ENCODE measurements around the gene FAR1. TPM values are rescaled to one million over a fixed set of nuclear protein-coding genes. Genes with fewer than 3 reads are reported as not detected.
A peak's percentile ranks its signal among the peaks of the same experiment; 100 is the strongest.

Gene FAR1
- polyA plus RNA-seq, 4 donors: 19.7 to 56.3 (median 31.7) TPM

GRCh38 chr11:13765886-13766285, 97.4 kb downstream of the FAR1 start:
- peaks cover 0 to 6% of the 10 kb centered on the region in 2 donors for H3K9me3 ChIP-seq (ENCODE audit: control insufficient read depth in 2 of 2, insufficient read depth in 1 of 2, low read depth in 1 of 2, low read length in 1 of 2)
- 73 to 88% (median 83%) methylated on average over 3 of the region's 3 CpGs for WGBS, 3 donors
- no peak for FAIRE-seq

GRCh38 chr11:13767471-13767870, 99.0 kb downstream of the FAR1 start:
- Histone ChIP-seq H3K36me3 (ENCODE audit: control insufficient read depth in 3 of 3, insufficient read depth in 2 of 3, low read depth in 1 of 3, low read length in 3 of 3) (no peaks in the 10 kb centered on the region), H3K4me3 (ENCODE audit: low read depth in 1 of 3, low read length in 3 of 3) (no peak overlapping the region), H3K9me3 (ENCODE audit: control insufficient read depth in 2 of 2, insufficient read depth in 1 of 2, low read depth in 1 of 2, low read length in 1 of 2) (peaks cover 0 to 6% of the 10 kb centered on the region in 2 donors), H3K4me1 (ENCODE audit: control insufficient read depth in 3 of 3, insufficient read depth in 2 of 3, low read depth in 1 of 3, low read length in 2 of 3) (no peaks in the 10 kb centered on the region), H3K27ac (ENCODE audit: low read depth in 1 of 3, low read length in 2 of 3) (no peak overlapping the region), H3K27me3 (ENCODE audit: control insufficient read depth in 3 of 3, insufficient read depth in 3 of 3, low read length in 3 of 3) (no peaks in the 10 kb centered on the region)
- no peak for FAIRE-seq
- 79 to 93% (median 85%) methylated on average over 1 of the region's 1 CpG for WGBS, 3 donors
- no peak for DNase-seq

More at GRCh38 chr11:13765886-13766285, 97.4 kb downstream of the FAR1 start:
- H3K36me3 ChIP-seq (ENCODE audit: control insufficient read depth in 3 of 3, insufficient read depth in 2 of 3, low read depth in 1 of 3, low read length in 3 of 3): no peaks in the 10 kb centered on the region
- no peak overlapping the region for H3K4me3 ChIP-seq (ENCODE audit: low read depth in 1 of 3, low read length in 3 of 3)
- no peaks in the 10 kb centered on the region for H3K27me3 ChIP-seq (ENCODE audit: control insufficient read depth in 3 of 3, insufficient read depth in 3 of 3, low read length in 3 of 3)
- H3K27ac ChIP-seq (ENCODE audit: low read depth in 1 of 3, low read length in 2 of 3): no peak overlapping the region
- DNase-seq: no peak
- H3K4me1 ChIP-seq (ENCODE audit: control insufficient read depth in 3 of 3, insufficient read depth in 2 of 3, low read depth in 1 of 3, low read length in 2 of 3): no peaks in the 10 kb centered on the region

- DNase-seq (no peak), FAIRE-seq (no peak)
- Histone ChIP-seq H3K4me1 (ENCODE audit: control insufficient read depth in 3 of 3, insufficient read depth in 2 of 3, low read depth in 1 of 3, low read length in 2 of 3) (no peaks in the 10 kb centered on the region), H3K27me3 (ENCODE audit: control insufficient read depth in 3 of 3, insufficient read depth in 3 of 3, low read length in 3 of 3) (no peaks in the 10 kb centered on the region), H3K27ac (ENCODE audit: low read depth in 1 of 3, low read length in 2 of 3) (no peak overlapping the region), H3K4me3 (ENCODE audit: low read depth in 1 of 3, low read length in 3 of 3) (no peak overlapping the region), H3K36me3 (ENCODE audit: control insufficient read depth in 3 of 3, insufficient read depth in 2 of 3, low read depth in 1 of 3, low read length in 3 of 3) (no peaks in the 10 kb centered on the region), H3K9me3 (ENCODE audit: control insufficient read depth in 2 of 2, insufficient read depth in 1 of 2, low read depth in 1 of 2, low read length in 1 of 2) (peaks cover 0 to 6% of the 10 kb centered on the region in 2 donors)
- 43 to 60% (median 50%) methylated on average over 2 of the region's 2 CpGs for WGBS, 3 donors
Observed at GRCh38 chr11:13769188-13769587, 100.7 kb downstream of the FAR1 start.

DNA sequence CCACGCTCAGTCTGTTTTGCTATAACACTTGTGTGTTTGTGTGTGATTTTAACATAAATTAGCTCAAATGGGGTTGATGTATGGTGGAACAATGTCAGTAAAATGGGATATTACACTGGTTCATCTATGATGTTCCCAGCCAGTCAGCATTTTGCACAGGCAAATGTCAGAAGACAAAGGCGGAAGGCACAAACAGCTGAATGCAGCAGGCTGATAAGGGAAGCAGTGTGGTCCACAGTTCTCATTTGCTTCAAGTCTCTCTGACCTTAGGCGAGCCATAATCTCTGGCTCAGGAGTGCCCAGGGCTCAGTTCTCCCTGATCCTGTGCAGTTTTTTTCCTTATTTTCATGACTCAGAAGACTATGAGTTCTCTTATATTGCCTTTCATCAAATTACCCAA, 102.7 kb downstream of the FAR1 start:
- no peaks in the 10 kb centered on the region for H3K36me3 ChIP-seq (ENCODE audit: control insufficient read depth in 3 of 3, insufficient read depth in 2 of 3, low read depth in 1 of 3, low read length in 3 of 3)
- FAIRE-seq (no peak), DNase-seq (no peak)
- no peaks in the 10 kb centered on the region for H3K27me3 ChIP-seq (ENCODE audit: control insufficient read depth in 3 of 3, insufficient read depth in 3 of 3, low read length in 3 of 3)
- WGBS, 3 donors: 81 to 90% (median 86%) methylated on average over 3 of the region's 3 CpGs
- H3K9me3 ChIP-seq (ENCODE audit: control insufficient read depth in 2 of 2, insufficient read depth in 1 of 2, low read depth in 1 of 2, low read length in 1 of 2): peaks cover 0 to 6% of the 10 kb centered on the region in 2 donors
- H3K4me3 ChIP-seq (ENCODE audit: low read depth in 1 of 3, low read length in 3 of 3): no peak overlapping the region
- no peaks in the 10 kb centered on the region for H3K4me1 ChIP-seq (ENCODE audit: control insufficient read depth in 3 of 3, insufficient read depth in 2 of 3, low read depth in 1 of 3, low read length in 2 of 3)
- no peak overlapping the region for H3K27ac ChIP-seq (ENCODE audit: low read depth in 1 of 3, low read length in 2 of 3)

DNA sequence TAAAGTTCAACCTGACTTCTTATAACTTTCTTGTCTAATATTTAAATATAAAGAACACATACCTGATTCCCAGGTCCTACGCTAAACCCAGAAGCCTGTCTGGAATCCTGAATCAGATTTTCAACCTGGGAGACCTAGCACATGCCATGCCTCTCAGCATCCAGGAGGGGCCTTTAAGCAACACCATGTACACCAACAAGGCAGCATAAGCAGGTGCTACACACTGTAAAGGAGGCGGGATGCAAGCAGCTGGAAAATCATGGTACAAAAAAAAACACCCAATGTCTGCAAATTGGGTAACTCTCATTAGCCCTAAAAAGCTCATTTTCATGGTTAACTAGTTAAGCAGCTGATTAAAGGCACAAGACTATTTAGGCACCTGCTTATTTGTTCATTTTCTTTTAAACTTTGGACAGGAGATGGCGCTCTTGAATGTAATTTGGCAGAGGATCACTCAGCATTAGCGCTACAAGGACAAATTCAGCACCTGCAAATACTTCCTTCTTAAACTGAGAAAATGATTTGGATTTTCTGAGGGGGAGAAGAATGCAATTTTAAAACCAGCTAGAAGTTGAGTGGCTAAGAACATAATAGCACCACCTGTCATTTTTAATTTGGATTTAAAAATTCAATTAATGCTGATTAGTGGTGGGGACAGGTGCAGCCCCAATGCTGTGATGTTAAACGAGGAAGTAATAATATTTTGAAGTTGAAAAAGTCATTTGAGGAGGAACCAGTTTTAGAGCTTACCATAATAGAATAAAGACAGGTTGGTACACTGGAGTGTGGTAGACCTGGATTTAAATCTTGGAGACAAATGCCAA, 104.0 kb downstream of the FAR1 start:
- FAIRE-seq (no peak), DNase-seq (peak; percentile 83)
- Histone ChIP-seq H3K4me1 (ENCODE audit: control insufficient read depth in 3 of 3, insufficient read depth in 2 of 3, low read depth in 1 of 3, low read length in 2 of 3) (no peaks in the 10 kb centered on the region), H3K27ac (ENCODE audit: low read depth in 1 of 3, low read length in 2 of 3) (no peak overlapping the region), H3K27me3 (ENCODE audit: control insufficient read depth in 3 of 3, insufficient read depth in 3 of 3, low read length in 3 of 3) (no peaks in the 10 kb centered on the region), H3K9me3 (ENCODE audit: control insufficient read depth in 2 of 2, insufficient read depth in 1 of 2, low read depth in 1 of 2, low read length in 1 of 2) (peaks cover 0 to 6% of the 10 kb centered on the region in 2 donors), H3K36me3 (ENCODE audit: control insufficient read depth in 3 of 3, insufficient read depth in 2 of 3, low read depth in 1 of 3, low read length in 3 of 3) (no peaks in the 10 kb centered on the region), H3K4me3 (ENCODE audit: low read depth in 1 of 3, low read length in 3 of 3) (no peak overlapping the region)
- 15 to 28% (median 20%) methylated on average over 5 of the region's 5 CpGs for WGBS, 3 donors

DNA sequence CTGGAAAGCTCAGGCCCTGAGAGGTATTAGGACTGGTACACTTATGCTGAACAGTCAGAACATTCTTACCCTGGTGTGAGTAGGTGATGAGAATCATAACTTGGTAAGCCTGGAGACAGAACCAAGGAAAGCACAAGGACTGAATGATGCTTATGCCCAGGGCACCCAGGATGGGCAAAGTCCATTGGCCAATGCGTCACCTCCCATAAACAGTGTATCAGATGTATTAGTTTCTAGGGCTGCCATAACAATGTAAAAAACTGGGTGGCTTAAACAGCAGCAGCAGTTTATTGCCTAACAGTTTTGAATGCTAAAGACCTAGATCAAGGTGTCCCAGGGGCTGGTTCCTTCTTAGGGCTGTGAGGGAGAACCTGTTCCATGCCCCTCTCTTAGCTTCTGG, 107.0 kb downstream of the FAR1 start:
- H3K27ac ChIP-seq (ENCODE audit: low read depth in 1 of 3, low read length in 2 of 3): no peak overlapping the region
- no peaks in the 10 kb centered on the region for H3K9me3 ChIP-seq (ENCODE audit: control insufficient read depth in 2 of 2, insufficient read depth in 1 of 2, low read depth in 1 of 2, low read length in 1 of 2)
- 7 to 70% (median 32%) methylated on average over 1 of the region's 1 CpG for WGBS, 3 donors
- H3K36me3 ChIP-seq (ENCODE audit: control insufficient read depth in 3 of 3, insufficient read depth in 2 of 3, low read depth in 1 of 3, low read length in 3 of 3): no peaks in the 10 kb centered on the region
- FAIRE-seq: no peak
- DNase-seq: peak; percentile 53 to 83
- no peaks in the 10 kb centered on the region for H3K4me1 ChIP-seq (ENCODE audit: control insufficient read depth in 3 of 3, insufficient read depth in 2 of 3, low read depth in 1 of 3, low read length in 2 of 3)
- H3K27me3 ChIP-seq (ENCODE audit: control insufficient read depth in 3 of 3, insufficient read depth in 3 of 3, low read length in 3 of 3): no peaks in the 10 kb centered on the region
- no peak overlapping the region for H3K4me3 ChIP-seq (ENCODE audit: low read depth in 1 of 3, low read length in 3 of 3)

GRCh38 chr11:13776134-13776815, 107.8 kb downstream of the FAR1 start:
- no peaks in the 10 kb centered on the region for H3K9me3 ChIP-seq (ENCODE audit: control insufficient read depth in 2 of 2, insufficient read depth in 1 of 2, low read depth in 1 of 2, low read length in 1 of 2)
- H3K4me1 ChIP-seq (ENCODE audit: control insufficient read depth in 3 of 3, insufficient read depth in 2 of 3, low read depth in 1 of 3, low read length in 2 of 3): no peaks in the 10 kb centered on the region
- no peaks in the 10 kb centered on the region for H3K27me3 ChIP-seq (ENCODE audit: control insufficient read depth in 3 of 3, insufficient read depth in 3 of 3, low read length in 3 of 3)
- no peaks in the 10 kb centered on the region for H3K36me3 ChIP-seq (ENCODE audit: control insufficient read depth in 3 of 3, insufficient read depth in 2 of 3, low read depth in 1 of 3, low read length in 3 of 3)
- FAIRE-seq (no peak), DNase-seq (no peak)
- 86 to 89% (median 87%) methylated on average over 3 of the region's 3 CpGs for WGBS, 3 donors
- H3K4me3 ChIP-seq (ENCODE audit: low read depth in 1 of 3, low read length in 3 of 3): no peak overlapping the region
- no peak overlapping the region for H3K27ac ChIP-seq (ENCODE audit: low read depth in 1 of 3, low read length in 2 of 3)

DNA sequence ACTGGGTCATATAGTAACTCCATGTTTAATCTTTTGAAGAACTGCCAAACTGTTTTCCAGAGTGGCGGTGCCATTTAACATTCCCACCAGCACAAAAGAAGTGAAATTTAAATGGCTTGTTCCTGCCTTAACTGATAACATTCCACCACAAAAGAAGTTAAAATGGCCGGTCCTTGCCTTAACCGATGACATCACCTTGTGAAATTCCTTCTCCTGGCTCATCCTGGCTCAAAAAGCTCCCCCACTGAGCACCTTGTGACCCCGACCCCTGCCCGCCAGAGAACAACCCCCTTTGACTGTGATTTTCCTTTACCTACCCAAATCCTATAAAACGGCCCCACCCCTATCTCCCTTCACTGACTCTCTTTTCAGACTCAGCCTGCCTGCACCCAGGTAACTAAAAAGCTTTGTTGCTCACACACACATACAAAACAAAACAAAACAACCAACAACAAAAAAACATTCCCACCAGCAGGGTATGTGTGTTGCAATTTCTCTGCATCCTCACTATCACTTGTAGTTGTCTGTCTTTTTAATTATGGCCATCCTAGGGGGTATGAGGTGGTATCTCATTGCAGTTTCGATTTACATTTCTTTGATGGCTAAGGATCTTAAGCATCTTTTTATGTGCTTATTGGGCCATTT, 109.0 kb downstream of the FAR1 start:
- H3K27ac ChIP-seq (ENCODE audit: low read depth in 1 of 3, low read length in 2 of 3): no peak overlapping the region
- H3K27me3 ChIP-seq (ENCODE audit: control insufficient read depth in 3 of 3, insufficient read depth in 3 of 3, low read length in 3 of 3): no peaks in the 10 kb centered on the region
- FAIRE-seq (no peak), DNase-seq (no peak)
- peaks cover 0 to 2% (median 0%) of the 10 kb centered on the region in 3 donors for H3K4me1 ChIP-seq (ENCODE audit: control insufficient read depth in 3 of 3, insufficient read depth in 2 of 3, low read depth in 1 of 3, low read length in 2 of 3)
- 45 to 62% (median 56%) methylated on average over 7 of the region's 7 CpGs for WGBS, 3 donors
- H3K4me3 ChIP-seq (ENCODE audit: low read depth in 1 of 3, low read length in 3 of 3): no peak overlapping the region
- H3K9me3 ChIP-seq (ENCODE audit: control insufficient read depth in 2 of 2, insufficient read depth in 1 of 2, low read depth in 1 of 2, low read length in 1 of 2): no peaks in the 10 kb centered on the region
- no peaks in the 10 kb centered on the region for H3K36me3 ChIP-seq (ENCODE audit: control insufficient read depth in 3 of 3, insufficient read depth in 2 of 3, low read depth in 1 of 3, low read length in 3 of 3)

Measured in small intestine (tissue), 7 donors.